ENCODE data around the gene OR1E1.

DNA sequence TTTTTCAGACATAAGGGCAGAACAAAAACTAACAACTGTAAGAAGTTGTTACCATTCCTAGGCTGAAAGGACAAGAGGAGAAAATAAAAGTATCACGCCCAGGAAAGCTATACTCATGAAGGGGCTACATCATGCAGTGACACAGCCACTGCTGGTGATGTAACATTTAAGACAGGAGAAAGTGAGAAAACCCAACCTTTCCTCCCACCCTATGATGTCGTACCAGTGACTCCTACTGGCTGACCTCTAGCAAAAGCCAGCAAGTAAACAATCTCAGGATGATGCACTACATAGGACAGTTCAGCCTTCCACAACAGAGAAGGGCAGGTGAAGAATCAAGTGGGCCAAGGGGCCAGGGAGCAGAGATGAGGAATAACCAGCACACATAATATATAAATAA lies 49.4 kb upstream of the OR1E1 start:
- no peak for TF ChIP-seq CTCF (IDR thresholded peaks at IDR 0.05)
- TF ChIP-seq POLR2A (IDR thresholded peaks at IDR 0.05) = no peak
